GM19324 (cell line): ENCODE measurements around the gene ZBTB20.

Source experiments
- ATAC-seq: cut with Tn5 transposase; IDR thresholded peaks from one replicate; pipeline ENCODE4 v1.9.1; 2021; ENCODE audit warnings: mild to moderate bottlenecking, moderate library complexity; ENCODE audit not compliant: unreplicated experiment, low FRiP score

The ZBTB20 gene

DNA sequence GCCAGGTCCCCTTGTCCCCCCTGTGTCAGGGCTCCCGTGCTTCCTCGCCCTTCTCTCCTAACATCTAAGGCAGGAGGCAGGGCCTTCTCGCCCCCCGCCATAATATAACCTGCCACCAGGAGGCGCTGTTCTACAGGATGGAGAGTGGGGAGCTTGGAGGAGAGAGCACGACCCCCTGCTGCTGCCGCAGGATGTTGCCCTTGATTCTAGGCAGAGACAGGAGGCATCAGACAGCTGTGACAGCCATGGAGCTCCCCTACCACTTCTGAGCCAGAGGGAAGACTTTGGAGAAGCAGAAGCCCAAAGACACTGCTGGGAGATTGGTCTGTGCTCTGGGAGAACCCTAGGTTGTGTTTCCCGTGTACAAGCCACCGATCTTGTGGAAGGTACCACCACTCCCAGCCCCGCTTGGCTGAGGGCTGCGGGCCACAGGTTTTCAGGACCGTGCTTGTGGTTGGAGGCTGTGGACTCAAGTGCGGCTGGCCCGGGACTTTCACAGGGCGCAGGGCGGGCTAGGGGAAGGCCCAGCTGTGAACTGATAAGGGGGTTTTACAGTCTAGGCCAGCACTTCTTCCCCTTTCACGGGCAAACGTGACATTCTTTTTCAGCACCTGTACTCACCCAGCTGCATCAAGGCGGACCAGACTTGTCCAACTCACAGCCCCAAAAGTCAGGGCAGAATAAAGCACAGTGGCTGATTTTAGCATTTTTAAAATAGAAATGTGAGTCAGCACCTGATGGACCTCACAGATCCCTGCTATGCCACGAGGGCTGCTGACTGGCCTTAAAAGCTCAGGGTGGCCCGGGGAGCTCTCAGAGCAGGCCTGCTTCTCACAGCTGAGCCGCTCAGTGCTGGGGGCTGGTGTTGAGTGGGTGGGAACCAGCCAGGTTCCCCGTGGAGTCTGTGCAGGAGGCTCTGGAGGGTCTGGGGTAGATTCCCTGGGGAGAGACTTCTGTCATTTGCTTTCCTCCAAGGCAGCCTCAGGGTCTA is 855.9 kb downstream of the ZBTB20 start:
- peak; percentile 88 for ATAC-seq

DNA sequence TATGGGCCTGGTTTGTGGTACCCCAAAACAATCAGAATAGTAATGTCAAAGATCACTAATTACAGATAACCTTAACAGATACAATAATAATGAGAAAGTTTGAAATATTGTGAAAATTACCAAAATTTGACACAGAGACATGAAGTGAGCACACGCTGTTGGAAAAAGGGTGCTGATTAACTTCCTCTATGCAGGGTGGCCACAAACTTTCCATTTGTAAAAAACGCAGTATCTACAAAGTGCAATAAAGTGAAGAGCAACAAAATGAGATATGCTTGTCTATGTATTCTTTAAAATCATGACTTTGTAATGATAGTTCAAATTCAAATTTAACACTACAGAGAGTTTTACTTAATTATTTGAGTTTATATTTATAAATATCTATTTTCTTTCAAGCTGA is 860.8 kb downstream of the ZBTB20 start:
- no peak for ATAC-seq

DNA sequence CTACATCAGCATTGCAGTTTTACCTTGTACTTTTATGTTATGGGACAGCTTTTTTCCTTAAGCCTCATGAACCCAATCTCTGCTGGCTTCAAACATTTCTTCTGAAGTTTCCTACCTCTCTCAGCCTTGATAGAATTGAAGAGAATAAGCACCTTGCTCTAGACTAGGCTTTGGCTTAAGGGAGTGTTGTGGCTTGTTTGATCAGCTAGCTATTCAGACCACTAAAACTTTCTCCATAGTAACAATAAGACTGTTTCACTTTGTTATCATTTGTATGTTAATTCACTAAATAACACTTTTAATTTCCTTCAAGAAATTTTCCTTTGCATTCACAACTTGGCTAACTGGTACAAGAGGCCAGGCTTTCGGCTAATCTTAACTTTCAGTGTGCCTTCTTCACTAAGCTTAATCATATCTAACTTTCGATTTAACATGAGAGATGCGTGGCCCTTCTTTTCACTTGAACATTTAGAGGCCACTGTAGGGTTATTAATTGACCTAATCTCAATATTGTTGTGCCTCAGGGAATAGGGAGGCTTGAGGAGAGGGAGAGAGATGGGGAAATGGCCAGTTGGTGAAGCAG is 861.3 kb downstream of the ZBTB20 start:
- no peak for ATAC-seq

DNA sequence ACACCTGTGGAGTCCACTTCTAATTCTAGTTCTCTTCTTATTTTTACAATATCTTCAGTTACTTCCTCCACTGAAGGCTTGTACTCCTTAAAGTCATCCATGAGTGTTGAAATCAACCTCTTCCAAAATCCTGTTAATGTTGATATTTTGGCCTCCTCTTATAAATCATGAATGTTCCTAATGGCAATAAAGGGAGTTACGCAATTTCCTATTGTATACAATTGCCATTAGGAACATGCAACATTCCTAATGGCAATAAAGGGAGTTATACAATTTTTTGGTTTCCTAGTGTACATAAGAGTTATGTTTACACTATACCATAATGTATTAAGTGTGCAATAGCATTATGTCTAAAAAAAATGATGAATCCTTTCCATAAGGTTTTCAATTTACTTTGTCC is 862.4 kb downstream of the ZBTB20 start:
- ATAC-seq = no peak
